Measurements from ENCODE around the gene STAG3.

The STAG3 gene

DNA sequence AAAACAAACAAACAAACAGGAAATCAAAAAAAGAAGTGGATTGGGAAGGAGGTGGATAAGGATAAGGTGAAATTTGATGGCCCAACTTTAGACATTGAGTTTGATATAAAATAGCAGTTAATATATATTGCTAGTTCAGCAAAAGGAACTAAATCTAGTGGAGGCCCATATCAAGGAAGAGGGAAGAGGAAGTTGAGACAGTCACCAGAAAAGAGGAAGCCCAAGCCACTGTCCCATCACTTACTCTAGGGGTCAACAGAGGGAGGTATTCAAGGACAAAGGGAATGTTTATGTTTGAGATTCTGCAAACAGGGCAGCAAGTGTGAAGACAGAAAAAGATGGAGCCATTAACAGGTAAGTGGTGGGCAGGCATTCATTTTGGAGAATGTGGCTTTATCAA, 25.3 kb upstream of the STAG3 start:
- in situ Hi-C loops (cut with MboI; ENCODE audit: low pct_unique_long_range_greater_than_20kb, low sequenced_read_pairs, unreplicated experiment), result no loop called here
- DNase-seq (ENCODE audit: low spot score), result no peak
- TF ChIP-seq, protein P1, sequence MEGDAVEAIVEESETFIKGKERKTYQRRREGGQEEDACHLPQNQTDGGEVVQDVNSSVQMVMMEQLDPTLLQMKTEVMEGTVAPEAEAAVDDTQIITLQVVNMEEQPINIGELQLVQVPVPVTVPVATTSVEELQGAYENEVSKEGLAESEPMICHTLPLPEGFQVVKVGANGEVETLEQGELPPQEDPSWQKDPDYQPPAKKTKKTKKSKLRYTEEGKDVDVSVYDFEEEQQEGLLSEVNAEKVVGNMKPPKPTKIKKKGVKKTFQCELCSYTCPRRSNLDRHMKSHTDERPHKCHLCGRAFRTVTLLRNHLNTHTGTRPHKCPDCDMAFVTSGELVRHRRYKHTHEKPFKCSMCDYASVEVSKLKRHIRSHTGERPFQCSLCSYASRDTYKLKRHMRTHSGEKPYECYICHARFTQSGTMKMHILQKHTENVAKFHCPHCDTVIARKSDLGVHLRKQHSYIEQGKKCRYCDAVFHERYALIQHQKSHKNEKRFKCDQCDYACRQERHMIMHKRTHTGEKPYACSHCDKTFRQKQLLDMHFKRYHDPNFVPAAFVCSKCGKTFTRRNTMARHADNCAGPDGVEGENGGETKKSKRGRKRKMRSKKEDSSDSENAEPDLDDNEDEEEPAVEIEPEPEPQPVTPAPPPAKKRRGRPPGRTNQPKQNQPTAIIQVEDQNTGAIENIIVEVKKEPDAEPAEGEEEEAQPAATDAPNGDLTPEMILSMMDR (IDR thresholded peaks at IDR 0.05; ENCODE audit: extremely low read depth, insufficient read depth, missing control alignments), result no peak

DNA sequence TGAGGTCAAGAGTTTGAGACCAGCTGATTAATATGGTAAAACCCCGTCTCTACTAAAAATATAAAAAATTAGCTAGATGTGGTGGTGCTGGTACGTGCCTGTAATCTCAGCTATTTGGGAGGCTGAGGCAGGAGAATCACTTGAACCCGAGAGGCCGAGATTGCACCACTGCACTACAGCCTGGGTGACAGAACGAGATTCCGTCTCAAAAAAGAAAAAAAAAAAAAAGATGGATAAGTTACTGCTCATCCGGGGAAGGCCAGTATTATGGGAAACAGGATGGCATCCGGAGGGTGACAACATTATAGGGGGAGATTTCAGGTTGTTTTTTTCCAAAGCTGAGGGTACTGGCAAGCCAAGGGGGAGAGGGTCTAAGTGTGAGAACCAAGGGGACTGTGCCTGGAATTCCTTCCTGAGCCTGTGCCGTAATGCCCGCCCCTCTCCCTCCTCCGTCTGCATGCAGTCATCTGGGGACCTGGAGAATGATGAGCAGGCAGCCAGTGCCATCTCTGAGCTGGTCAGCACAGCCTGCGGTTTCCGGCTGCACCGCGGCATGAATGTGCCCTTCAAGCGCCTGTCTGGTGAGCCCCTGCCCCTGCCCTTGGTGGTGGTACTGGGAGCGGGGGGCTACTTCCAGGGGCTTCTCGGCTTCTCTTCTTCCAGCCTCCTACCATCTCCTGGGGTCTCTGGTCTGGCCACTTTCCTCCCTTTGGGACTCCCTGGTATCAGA, 24.6 kb upstream of the STAG3 start:
- TF ChIP-seq, protein P1 (IDR thresholded peaks at IDR 0.05; ENCODE audit: extremely low read depth, insufficient read depth, missing control alignments), result no peak
- DNase-seq (ENCODE audit: low spot score), result no peak
- in situ Hi-C loops (cut with MboI; ENCODE audit: low pct_unique_long_range_greater_than_20kb, low sequenced_read_pairs, unreplicated experiment), result no loop called here

DNA sequence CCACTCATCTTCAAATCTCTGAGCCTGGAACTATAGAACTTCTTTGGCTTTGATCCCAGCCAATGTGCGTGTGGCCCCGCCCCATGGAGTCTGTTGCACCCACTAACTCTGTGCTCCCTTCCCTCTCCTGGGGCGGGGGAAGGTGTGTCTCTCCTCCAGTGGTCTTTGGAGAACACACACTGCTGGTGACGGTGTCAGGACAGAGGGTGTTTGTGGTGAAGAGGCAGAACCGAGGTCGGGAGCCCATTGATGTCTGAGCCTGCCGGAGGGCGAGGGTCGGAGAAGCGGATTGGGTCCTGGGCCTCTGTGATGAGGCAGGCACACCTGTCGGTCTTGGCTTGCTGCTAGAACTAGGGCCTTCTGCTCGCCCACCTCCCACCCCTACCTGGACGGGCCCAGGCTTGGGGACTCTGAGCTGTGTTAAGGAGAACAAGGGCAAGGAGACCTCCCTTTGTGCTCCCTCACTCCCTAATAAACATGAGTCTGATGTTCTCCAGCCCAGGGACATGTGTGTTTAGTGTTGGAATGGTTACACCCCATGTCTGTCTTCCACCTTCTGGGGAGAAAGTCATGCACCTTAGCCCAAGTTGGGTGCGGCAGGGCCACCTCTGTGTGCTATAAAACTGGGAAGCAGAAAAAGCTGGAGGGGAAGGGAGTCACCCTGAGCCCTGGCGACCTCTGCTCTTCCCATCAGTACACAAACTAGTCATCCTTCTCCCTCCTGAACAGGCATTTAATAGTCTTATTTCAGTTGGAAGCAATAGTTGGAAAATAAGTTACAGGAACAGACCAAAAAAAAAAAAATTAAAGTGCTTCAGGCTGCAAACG, 23.8 kb upstream of the STAG3 start:
- DNase-seq (ENCODE audit: low spot score), result no peak
- TF ChIP-seq, protein P1 (IDR thresholded peaks at IDR 0.05; ENCODE audit: extremely low read depth, insufficient read depth, missing control alignments), result no peak
- in situ Hi-C loops (cut with MboI; ENCODE audit: low pct_unique_long_range_greater_than_20kb, low sequenced_read_pairs, unreplicated experiment), result no loop called here

DNA sequence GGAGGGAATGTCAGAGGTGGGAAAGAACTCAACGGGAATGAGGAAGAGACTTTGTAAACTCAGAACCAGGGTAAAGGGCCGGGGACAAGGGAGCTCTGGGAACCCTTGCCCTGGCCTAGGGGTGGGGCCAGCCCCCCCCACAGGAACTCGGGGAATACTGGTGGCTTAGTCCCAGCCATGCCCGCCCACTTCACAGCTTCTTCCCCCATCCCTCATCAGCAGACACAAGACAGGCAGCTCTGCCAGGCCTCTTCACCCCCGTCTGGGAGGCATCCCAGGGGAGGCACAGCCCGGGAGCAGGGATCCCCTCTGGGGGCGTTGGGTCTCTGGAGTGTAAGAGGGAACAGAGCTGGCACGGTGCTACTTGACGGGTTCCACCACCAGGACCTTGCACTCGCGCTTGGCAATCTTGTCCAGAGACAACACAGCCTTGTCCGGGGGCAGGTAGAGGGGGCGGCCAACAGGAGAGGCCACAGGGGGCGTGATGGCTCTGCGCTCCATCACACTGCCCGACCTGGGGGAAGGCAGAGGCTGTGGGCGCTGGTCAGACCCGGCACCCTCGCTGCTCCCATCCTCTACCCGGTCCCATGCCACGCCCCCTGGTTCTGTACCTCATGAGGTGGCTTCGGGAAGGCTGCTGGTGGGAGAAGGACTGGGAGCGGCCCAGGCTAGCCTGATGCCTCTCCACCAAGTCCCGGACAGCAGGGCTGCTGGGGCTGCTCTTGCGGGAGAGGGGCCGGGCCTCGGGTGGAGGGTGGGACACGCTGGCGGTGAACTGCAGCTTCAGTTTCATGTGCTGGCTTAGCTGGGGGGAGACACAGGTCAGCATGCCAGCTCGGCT, 22.8 kb upstream of the STAG3 start:
- TF ChIP-seq, protein P1 (IDR thresholded peaks at IDR 0.05; ENCODE audit: extremely low read depth, insufficient read depth, missing control alignments), result no peak
- peak; percentile 7 for DNase-seq (ENCODE audit: low spot score)
- in situ Hi-C loops (cut with MboI; ENCODE audit: low pct_unique_long_range_greater_than_20kb, low sequenced_read_pairs, unreplicated experiment), result no loop called here

DNA sequence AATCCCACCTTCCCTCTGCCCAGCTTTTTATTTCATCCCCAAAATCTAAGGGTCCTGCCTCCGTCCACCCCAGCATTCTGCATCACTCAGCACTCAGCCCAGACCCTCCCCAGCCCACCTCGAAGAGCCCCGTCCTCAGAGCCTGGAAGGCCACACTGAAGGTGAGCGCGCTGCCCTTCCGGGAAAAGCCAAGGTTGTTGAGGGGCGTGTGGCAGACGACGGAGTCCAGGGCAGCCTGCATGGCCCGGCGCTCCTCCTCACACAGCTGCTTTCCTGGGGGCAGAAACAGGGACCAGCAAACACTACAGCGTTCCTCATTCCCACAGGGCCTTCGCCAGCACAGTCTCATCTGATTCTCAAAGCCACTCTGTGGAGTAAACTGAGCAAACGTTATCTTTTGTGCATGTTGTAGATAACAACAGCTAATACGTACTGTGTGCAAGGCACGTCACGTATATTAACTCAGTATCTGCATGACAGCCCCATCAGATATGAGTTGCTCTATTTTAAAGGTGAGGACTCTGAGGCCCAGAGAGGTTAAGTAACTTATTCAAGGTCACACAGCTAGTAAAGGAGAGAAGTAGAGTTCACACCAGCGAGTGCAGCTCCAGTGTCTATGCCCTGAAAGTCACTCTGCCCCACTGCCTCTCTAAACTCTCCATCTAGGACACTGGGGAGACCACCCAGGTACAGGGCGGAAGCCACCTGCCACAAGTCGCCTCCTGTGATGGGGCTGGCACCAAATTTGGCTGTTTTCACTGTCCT, 22.0 kb upstream of the STAG3 start:
- TF ChIP-seq, protein P1 (IDR thresholded peaks at IDR 0.05; ENCODE audit: extremely low read depth, insufficient read depth, missing control alignments), result no peak
- in situ Hi-C loops (cut with MboI; ENCODE audit: low pct_unique_long_range_greater_than_20kb, low sequenced_read_pairs, unreplicated experiment), result no loop called here
- DNase-seq (ENCODE audit: low spot score), result peak; percentile 9
